GM10266 (cell line): ENCODE data around the gene ARHGAP9.
"Not testable (repeated sequence)": the region's sequence is repeated elsewhere in the genome, so short reads cannot be mapped to it uniquely, and the experiment has no call there.

Source experiments
- DNase-seq: peaks from one replicate; pipeline ENCODE4 v3.0.0; 2012; ENCODE audit errors: extremely low spot score
- CTCF ChIP-seq: IDR thresholded peaks from 2 replicates; pipeline ENCODE4 v1.5.1; 2012; ENCODE audit warnings: mild to moderate bottlenecking, low read depth; ENCODE audit not compliant: control insufficient read depth, insufficient read depth; ENCODE audit errors: missing control alignments

Gene ARHGAP9

DNA sequence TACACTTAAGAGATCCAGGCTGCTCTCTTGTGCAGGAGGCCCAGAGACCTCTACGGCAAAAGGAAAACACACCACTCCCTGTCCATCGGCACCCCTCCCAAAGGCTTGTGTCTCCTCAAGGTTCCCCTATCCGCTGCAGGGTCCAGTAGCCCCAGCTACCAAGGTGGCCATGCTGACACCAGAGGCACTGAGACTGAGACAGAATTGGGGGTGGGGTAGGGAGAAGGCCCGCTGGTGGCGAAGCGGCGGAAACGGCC, 40.1 kb upstream of the ARHGAP9 start:
- TF ChIP-seq CTCF: no peak
- no peak for DNase-seq

- no peak for TF ChIP-seq CTCF
- DNase-seq: no peak
Measured at GRCh38 chr12:57518920-57519795, 39.5 kb upstream of the ARHGAP9 start.

- TF ChIP-seq CTCF: no peak
- no peak for DNase-seq
Measured at GRCh38 chr12:57518176-57518919, 38.7 kb upstream of the ARHGAP9 start.

- DNase-seq: not testable (repeated sequence)
Measured at GRCh38 chr12:57517718-57518117, 38.1 kb upstream of the ARHGAP9 start.

GRCh38 chr12:57517187-57517586, 37.5 kb upstream of the ARHGAP9 start:
- no peak for TF ChIP-seq CTCF
- DNase-seq: no peak

GRCh38 chr12:57516617-57517153, 37.0 kb upstream of the ARHGAP9 start:
- no peak for DNase-seq
- no peak for TF ChIP-seq CTCF

GRCh38 chr12:57515934-57516541, 36.4 kb upstream of the ARHGAP9 start:
- TF ChIP-seq CTCF: no peak
- no peak for DNase-seq
